T-cell (primary cell): Measurements from ENCODE around the gene TRAFD1. TPM values are rescaled to one million over a fixed set of nuclear protein-coding genes. Genes with fewer than 3 reads are reported as not detected.
A peak's percentile ranks its signal among the peaks of the same experiment; 100 is the strongest.

Experiments used
- ATAC-seq, 4 experiments: fragments of 200-7000 bp in 3 of 4; fragments of 150-1000 bp in 1 of 4; cut with Tn5 transposase; replicated peaks in 1 of 4; 1 replicate in 3 of 4; 2 replicates in 1 of 4; pipeline ENCODE4 v1.10.0; 2021; ENCODE audit warnings: moderate library complexity in 3 of 4, mild to moderate bottlenecking in 2 of 4, moderate number of reproducible peaks in 1 of 4
- CTCF ChIA-PET, 2 donors: fragments of 300-600 bp; sonication (Branson Sonifier 250); formaldehyde crosslinking; loops; one replicate each; lab custom pipeline; 2022; ENCODE audit warnings: antibody characterized with exemption in 2 of 2; lab: Charles Lee
- POLR2A ChIA-PET, 2 donors: fragments of 300-600 bp; sonication (Branson Sonifier 250); formaldehyde crosslinking; loops; one replicate each; lab custom pipeline; 2022; ENCODE audit warnings: antibody characterized with exemption in 2 of 2; lab: Charles Lee
- DNase-seq, 35 experiments: peaks; one replicate each; pipeline versions ENCODE4 v3.0.0 to v3.0.0-alpha.2; 2013 to 2023
- H3K27ac ChIP-seq: one replicate; pipeline ENCODE4 v1.5.1; 2013; ENCODE audit warnings: low read length
- H3K27me3 ChIP-seq, 2 experiments: replicated peaks in 1 of 2; 1 replicate in 1 of 2; 2 replicates in 1 of 2; pipeline versions ENCODE4 v1.6.1 to v1.7.0; 2013; ENCODE audit warnings: low read length in 1 of 2, mixed read lengths in 1 of 2; ENCODE audit not compliant: control insufficient read depth in 2 of 2, insufficient read depth in 2 of 2; ENCODE audit errors: extremely low read depth in 1 of 2
- H3K36me3 ChIP-seq, 2 donors: 1 replicate in 1 of 2; 2 replicates in 1 of 2; pipeline versions ENCODE4 v1.6.1 to v1.7.0; 2013; ENCODE audit warnings: low read length in 1 of 2; ENCODE audit not compliant: control insufficient read depth in 2 of 2, insufficient read depth in 1 of 2; ENCODE audit errors: extremely low read depth in 1 of 2
- H3K4me1 ChIP-seq, 2 experiments: 1 replicate in 1 of 2; 2 replicates in 1 of 2; pipeline versions ENCODE4 v1.6.1 to v1.7.0; 2013; ENCODE audit warnings: low read length in 2 of 2, mixed read lengths in 1 of 2; ENCODE audit not compliant: insufficient read depth in 2 of 2, control insufficient read depth in 1 of 2; ENCODE audit errors: extremely low read depth in 1 of 2
- H3K4me3 ChIP-seq, 2 donors: 1 replicate in 1 of 2; 2 replicates in 1 of 2; pipeline versions ENCODE4 v1.5.1 to v1.7.0; 2013; ENCODE audit warnings: mild to moderate bottlenecking in 2 of 2, low read length in 1 of 2, moderate library complexity in 1 of 2; ENCODE audit not compliant: control insufficient read depth in 1 of 2; ENCODE audit errors: extremely low read depth in 1 of 2
- H3K9me3 ChIP-seq: 2 replicates; pipeline ENCODE4 v1.7.0; 2013
- H3K27ac Mint-ChIP-seq, 2 donors: one replicate each; pipeline ENCODE4 v1.8.0; 2020 to 2021; ENCODE audit warnings: mild to moderate bottlenecking in 2 of 2, mixed read lengths in 2 of 2
- H3K27me3 Mint-ChIP-seq, 2 donors: one replicate each; pipeline ENCODE4 v1.8.0; 2021 to 2022; ENCODE audit warnings: mixed read lengths in 2 of 2
- H3K36me3 Mint-ChIP-seq: one replicate; pipeline ENCODE4 v1.8.0; 2021; ENCODE audit warnings: mixed read lengths
- H3K4me1 Mint-ChIP-seq, 3 donors: one replicate each; pipeline ENCODE4 v1.8.0; 2020 to 2022; ENCODE audit warnings: mixed read lengths in 3 of 3, mild to moderate bottlenecking in 1 of 3
- H3K4me3 Mint-ChIP-seq, 3 donors: one replicate each; pipeline ENCODE4 v1.8.0; 2020 to 2022; ENCODE audit warnings: mild to moderate bottlenecking in 3 of 3, mixed read lengths in 3 of 3, moderate library complexity in 3 of 3
- H3K9me3 Mint-ChIP-seq, 3 donors: one replicate each; pipeline ENCODE4 v1.8.0; 2020 to 2022; ENCODE audit warnings: mixed read lengths in 3 of 3
- WGBS: methylation state at CpG from one replicate; pipeline ENCODE4 v1.1.5; 2013; ENCODE audit warnings: missing lambda C conversion rate; ENCODE audit not compliant: insufficient coverage; 5-methylcytosine and 5-hydroxymethylcytosine counted together
- total RNA-seq, 35 experiments: library from RNA in 6 of 35; stranded (reverse) in 6 of 35; fragments of 120-200 nt in 1 of 35; gene quantifications; one replicate each; pipeline versions ENCODE4 v1.2.1 to v1.2.4 and lab custom pipeline; 2013 to 2026

The TRAFD1 gene, protein sequence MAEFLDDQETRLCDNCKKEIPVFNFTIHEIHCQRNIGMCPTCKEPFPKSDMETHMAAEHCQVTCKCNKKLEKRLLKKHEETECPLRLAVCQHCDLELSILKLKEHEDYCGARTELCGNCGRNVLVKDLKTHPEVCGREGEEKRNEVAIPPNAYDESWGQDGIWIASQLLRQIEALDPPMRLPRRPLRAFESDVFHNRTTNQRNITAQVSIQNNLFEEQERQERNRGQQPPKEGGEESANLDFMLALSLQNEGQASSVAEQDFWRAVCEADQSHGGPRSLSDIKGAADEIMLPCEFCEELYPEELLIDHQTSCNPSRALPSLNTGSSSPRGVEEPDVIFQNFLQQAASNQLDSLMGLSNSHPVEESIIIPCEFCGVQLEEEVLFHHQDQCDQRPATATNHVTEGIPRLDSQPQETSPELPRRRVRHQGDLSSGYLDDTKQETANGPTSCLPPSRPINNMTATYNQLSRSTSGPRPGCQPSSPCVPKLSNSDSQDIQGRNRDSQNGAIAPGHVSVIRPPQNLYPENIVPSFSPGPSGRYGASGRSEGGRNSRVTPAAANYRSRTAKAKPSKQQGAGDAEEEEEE
- total RNA-seq (10 to 100 TPM; 26.4 to 39.9 (median 36.9) TPM), total RNA-seq (lab: John Stamatoyannopoulos, UW) (27.1 to 156 (median 63.6) reads per million in 29 experiments)
- 54.3 TPM for total RNA-seq (2013)

DNA sequence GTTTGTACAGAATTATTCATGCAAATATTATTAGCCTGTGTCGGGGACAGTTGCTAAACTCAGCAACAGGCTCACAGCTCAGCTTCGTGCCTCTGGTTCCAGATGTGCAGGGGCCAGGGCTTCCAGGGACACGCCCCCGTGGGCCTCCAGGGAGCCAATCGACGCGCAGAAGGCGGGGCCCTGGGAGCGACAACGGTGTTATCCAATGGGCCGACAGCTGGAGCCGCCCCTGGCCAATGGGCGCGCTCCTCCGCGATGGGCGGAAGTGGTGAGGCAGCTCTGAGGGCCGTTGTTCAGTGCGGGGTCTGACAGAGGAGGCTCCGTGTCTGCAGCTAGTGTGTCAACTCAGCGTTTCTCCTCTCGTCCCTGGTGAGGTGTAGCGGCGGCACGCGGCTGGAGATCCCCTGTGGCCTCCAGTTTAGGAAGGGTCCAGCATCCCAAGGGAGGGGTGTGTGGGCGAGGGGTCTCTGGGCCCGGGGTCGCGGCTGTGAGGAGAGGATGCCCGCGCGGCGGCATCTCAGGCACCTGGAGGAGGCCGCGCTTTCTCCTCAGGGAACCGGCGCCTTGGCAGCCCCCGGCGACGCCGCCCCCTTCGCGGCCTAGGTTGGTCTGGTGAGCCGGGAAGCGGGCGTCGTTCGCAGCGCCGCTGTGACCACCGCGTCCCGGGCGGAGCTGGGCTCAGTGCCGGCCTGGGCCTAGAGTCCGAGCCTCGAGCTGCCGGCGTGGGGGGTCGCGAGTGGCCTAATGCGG is at the start of gene TRAFD1:
TRAFD1 (plus strand) TSS at position 311 of the 750 bp plus-strand sequence. CDS start 4,963 bp downstream, outside the sequence.
- 0% methylated on average over 62 of the region's 63 CpGs for WGBS
- Histone ChIP-seq H3K27ac (peak within 1 kb of the TSS; percentile 83), H3K36me3 (no peaks in the 10 kb centered on the region), H3K27me3 (peaks cover 0 to 3% of the 10 kb centered on the region in 2 experiments), H3K9me3 (no peaks in the 10 kb centered on the region), H3K4me1 (peaks cover 23 to 44% of the 10 kb centered on the region in 2 experiments), H3K4me3 (peak within 1 kb of the TSS; percentile 87 to 95)
- ChIA-PET POLR2A (interaction anchor here (0.6 to 1.6 kb wide), 6 partner anchors 15 to 1097 kb away, joined by 3 to 13 read pairs (median 7); partner anchors contain the start of genes NAA25 (in 2 of the 2), ERP29 (in 1 of the 2) and TMEM116 (in 1 of the 2)), CTCF (interaction anchor here in 1 of 2 donors (0.6 to 1.3 kb wide), 5 partner anchors 12 to 440 kb away, joined by 3 to 12 read pairs (median 3); partner anchors contain the start of genes ACAD10, BRAP, ERP29 and NAA25)
- Mint-ChIP-seq H3K9me3 (no peaks in the 10 kb centered on the region), H3K27ac (peak within 1 kb of the TSS; percentile 83 to 87), H3K36me3 (no peaks in the 10 kb centered on the region), H3K4me1 (peaks cover 36 to 48% (median 43%) of the 10 kb centered on the region in 3 donors), H3K27me3 (no peaks in the 10 kb centered on the region), H3K4me3 (peak within 1 kb of the TSS; percentile 81 to 85 (median 83))
- ATAC-seq (peak; percentile 99 to 100 (median 99)), DNase-seq (peak; percentile 91 to 99 (median 97))

DNA sequence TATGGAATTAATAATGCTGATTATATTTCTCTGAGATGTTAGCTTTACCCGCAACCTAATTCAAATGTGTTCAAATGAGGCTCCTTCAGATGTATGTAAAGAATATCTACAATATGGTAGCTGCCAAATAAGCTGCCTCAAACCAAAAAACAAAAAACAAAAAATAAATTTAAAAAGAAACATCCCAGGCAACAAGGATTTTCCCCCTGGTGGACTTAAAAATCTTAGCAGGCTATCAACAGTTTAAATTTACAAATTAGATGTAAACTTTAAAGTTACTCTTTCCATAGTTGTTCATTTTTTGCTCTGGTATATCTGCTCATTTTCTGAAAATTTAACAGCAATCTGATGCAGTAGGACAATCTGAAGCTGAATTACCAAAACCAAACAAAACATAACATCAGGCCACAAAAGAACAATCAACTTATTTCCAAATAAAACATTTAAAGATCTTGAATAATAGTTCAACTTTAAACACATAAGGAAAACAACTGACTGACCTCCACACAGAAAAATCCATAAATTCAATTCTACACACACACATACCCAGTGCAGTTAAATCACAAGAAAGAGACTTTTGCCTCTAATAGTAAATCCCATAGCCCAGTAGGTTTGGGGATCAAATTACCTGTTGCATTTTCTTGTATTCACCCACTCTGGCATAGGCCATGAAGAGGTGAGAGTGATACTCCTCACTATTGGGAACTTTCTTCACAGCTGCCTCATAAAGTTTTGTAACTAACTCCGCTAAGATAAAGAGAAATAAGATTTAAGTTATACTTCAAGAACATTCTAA is 38.1 kb upstream of the TRAFD1 start:
- peaks cover 37% of the 10 kb centered on the region for H3K36me3 Mint-ChIP-seq

DNA sequence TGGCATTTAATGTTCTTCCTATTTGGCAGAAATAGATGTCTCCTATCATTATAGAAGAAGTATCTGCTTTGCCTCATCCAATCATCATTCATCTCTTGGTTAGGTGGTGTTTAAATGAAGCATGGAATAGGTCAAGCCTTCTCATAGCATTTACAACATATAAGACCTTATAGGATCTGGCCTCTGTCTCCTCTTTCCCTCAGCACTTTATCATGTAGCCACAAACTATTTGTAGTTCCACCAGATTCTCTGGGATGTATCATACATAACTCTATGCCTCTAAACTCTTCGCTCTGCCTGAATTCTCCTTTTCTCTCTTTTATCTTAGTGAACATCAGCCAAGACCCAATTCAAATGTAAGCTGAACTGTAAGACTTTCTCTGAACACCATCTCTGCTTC is 37.5 kb upstream of the TRAFD1 start:
- no peaks in the 10 kb centered on the region for H3K27me3 Mint-ChIP-seq
- no peaks in the 10 kb centered on the region for H3K27me3 ChIP-seq
- ChIA-PET CTCF (interaction anchor here in 1 of 2 donors (0.7 kb wide), 1 partner anchor 13 kb away, joined by 3 read pairs; no protein-coding TSS in a partner anchor), POLR2A (interaction anchor here in 1 of 2 donors (0.6 kb wide), 1 partner anchor 10 kb away, joined by 9 read pairs; no protein-coding TSS in a partner anchor)
- no peak overlapping the region for H3K4me3 ChIP-seq
- peaks cover 12 to 17% (median 15%) of the 10 kb centered on the region in 3 donors for H3K4me1 Mint-ChIP-seq
- peaks cover 34% of the 10 kb centered on the region for H3K36me3 Mint-ChIP-seq
- DNase-seq (no peak), ATAC-seq (no peak)
- H3K27ac ChIP-seq = no peak overlapping the region
- H3K4me1 ChIP-seq = no peaks in the 10 kb centered on the region
- peak overlapping the region in 1 of 2 donors; percentile 11 for H3K27ac Mint-ChIP-seq
- no peaks in the 10 kb centered on the region for H3K9me3 Mint-ChIP-seq
- H3K36me3 ChIP-seq = peaks cover 8 to 41% of the 10 kb centered on the region in 2 donors
- H3K4me3 Mint-ChIP-seq = no peak overlapping the region
- H3K9me3 ChIP-seq = no peaks in the 10 kb centered on the region
- 100% methylated on average over 1 of the region's 1 CpG for WGBS

More for the DNA sequence above, 38.1 kb upstream of the TRAFD1 start:
- ChIA-PET CTCF (interaction anchor here in 1 of 2 donors (0.7 to 0.9 kb wide), 3 partner anchors 8 to 531 kb away, joined by 3 to 5 read pairs (median 3); no protein-coding TSS in a partner anchor), POLR2A (interaction anchor here in 1 of 2 donors (0.6 kb wide), 4 partner anchors 22 to 140 kb away, joined by 4 to 6 read pairs (median 4); no protein-coding TSS in a partner anchor)
- Histone ChIP-seq H3K27ac (no peak overlapping the region), H3K4me1 (no peaks in the 10 kb centered on the region), H3K36me3 (peaks cover 8 to 44% of the 10 kb centered on the region in 2 donors), H3K4me3 (no peak overlapping the region), H3K9me3 (no peaks in the 10 kb centered on the region), H3K27me3 (no peaks in the 10 kb centered on the region)
- H3K4me3 Mint-ChIP-seq = no peak overlapping the region
- ATAC-seq = no peak
- no peak for DNase-seq
- H3K27me3 Mint-ChIP-seq = no peaks in the 10 kb centered on the region
- peak overlapping the region in 1 of 2 donors; percentile 11 for H3K27ac Mint-ChIP-seq
- H3K4me1 Mint-ChIP-seq = peaks cover 12 to 17% (median 15%) of the 10 kb centered on the region in 3 donors
- H3K9me3 Mint-ChIP-seq = no peaks in the 10 kb centered on the region
- no CpG with 5 or more reads among the region's 2 CpGs for WGBS

DNA sequence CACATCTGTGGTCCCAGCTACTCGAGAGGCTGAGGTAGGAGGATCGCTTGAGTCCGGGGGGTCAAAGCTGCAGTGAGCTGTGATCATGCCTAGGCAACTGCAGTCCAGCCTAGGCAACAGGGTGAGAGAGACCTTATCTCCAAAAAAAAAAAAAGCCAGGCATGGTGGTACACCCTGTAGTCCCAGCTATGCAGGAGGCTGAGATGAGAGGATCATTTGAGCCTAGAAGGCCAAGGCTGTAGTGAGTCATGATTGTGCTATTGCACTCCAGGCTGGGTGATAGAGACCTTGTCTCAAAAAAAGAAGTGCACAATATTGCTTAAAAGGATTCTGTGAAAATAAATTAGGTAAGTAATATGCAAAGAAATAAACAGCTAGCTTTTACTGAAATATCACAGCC is 33.8 kb upstream of the TRAFD1 start:
- Histone ChIP-seq H3K27ac (no peak overlapping the region), H3K36me3 (peaks cover 0 to 44% of the 10 kb centered on the region in 2 donors), H3K9me3 (no peaks in the 10 kb centered on the region), H3K4me3 (no peak overlapping the region), H3K27me3 (no peaks in the 10 kb centered on the region), H3K4me1 (no peaks in the 10 kb centered on the region)
- Mint-ChIP-seq H3K27ac (no peak overlapping the region), H3K9me3 (no peaks in the 10 kb centered on the region), H3K4me1 (peaks cover 23 to 24% (median 23%) of the 10 kb centered on the region in 3 donors), H3K4me3 (no peak overlapping the region), H3K27me3 (no peaks in the 10 kb centered on the region), H3K36me3 (peaks cover 26% of the 10 kb centered on the region)
- ATAC-seq (no peak), DNase-seq (no peak)
- ChIA-PET CTCF (interaction anchor here in 1 of 2 donors (0.6 kb wide), 1 partner anchor 9 kb away, joined by 5 read pairs; no protein-coding TSS in a partner anchor), POLR2A (interaction anchor here (0.6 to 0.7 kb wide), 2 partner anchors 61 to 133 kb away, joined by 3 read pairs; no protein-coding TSS in a partner anchor)
- WGBS = 100% methylated on average over 3 of the region's 3 CpGs

DNA sequence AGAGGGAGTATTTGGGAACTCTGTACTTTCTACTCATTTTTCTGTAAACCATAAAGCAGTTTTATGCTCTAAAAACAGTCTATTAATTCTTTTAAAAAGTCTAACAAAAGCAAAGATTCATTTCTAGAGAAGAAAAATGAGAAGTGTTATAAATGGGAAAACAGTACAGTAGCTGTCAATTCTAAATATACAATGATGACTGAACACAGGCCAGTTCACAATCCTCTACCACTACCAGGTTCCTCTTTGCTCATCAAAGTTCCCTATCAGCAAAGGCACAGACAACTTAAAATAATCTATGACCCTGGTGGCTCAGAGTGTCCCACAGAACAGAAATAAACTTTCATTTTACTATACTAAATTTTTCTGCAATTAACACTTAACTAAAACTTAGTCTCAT is 29.3 kb upstream of the TRAFD1 start:
- peaks cover 28 to 34% (median 32%) of the 10 kb centered on the region in 3 donors for H3K4me1 Mint-ChIP-seq
- ATAC-seq = no peak
- CTCF ChIA-PET = interaction anchor here in 1 of 2 donors (0.6 kb wide), 1 partner anchor 23 kb away, joined by 3 read pairs; no protein-coding TSS in a partner anchor

More for the DNA sequence above, 29.3 kb upstream of the TRAFD1 start:
- Histone ChIP-seq H3K9me3 (no peaks in the 10 kb centered on the region), H3K27ac (no peak overlapping the region), H3K4me3 (no peak overlapping the region), H3K4me1 (no peaks in the 10 kb centered on the region), H3K27me3 (no peaks in the 10 kb centered on the region), H3K36me3 (peaks cover 3 to 38% of the 10 kb centered on the region in 2 donors)
- H3K9me3 Mint-ChIP-seq = no peaks in the 10 kb centered on the region
- peak overlapping the region in 1 of 2 donors; percentile 76 for H3K27ac Mint-ChIP-seq
- no peaks in the 10 kb centered on the region for H3K27me3 Mint-ChIP-seq
- no peak overlapping the region for H3K4me3 Mint-ChIP-seq
- POLR2A ChIA-PET = no interaction called here
- H3K36me3 Mint-ChIP-seq = peaks cover 21% of the 10 kb centered on the region
- DNase-seq = no peak
